HG02973 (cell line): ENCODE results near the gene VCP.
A peak's percentile ranks its signal among the peaks of the same experiment; 100 is the strongest.

Experiments used
- ATAC-seq: cut with Tn5 transposase; IDR thresholded peaks from one replicate; pipeline ENCODE4 v1.9.1; 2021; ENCODE audit warnings: moderate library complexity; ENCODE audit not compliant: unreplicated experiment

The VCP gene

DNA sequence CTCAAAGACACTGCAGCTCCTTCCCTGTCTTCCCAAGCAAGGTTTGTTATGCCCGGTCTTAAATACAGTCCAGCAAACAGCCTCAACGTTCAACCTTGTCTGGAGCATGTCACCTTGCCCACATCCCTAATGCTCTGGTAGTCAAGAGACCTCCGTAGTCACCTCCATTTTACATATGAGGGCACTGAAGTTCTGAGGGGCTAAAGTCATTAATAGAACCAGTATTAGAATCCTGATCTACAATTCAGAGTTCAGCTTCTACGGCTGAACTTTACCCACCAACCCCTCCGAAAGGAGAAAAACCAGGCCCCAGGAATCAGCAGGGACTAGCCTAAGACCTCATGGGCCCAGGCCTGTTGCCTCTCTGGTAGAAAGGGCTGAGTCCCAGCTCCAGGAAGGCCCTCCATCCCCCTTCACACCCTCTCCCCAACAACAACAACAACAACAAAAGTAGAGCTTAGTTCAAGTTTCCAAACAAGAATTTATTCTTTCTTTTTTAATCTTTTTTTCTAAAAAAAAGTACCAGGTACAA is 31.3 kb upstream of the VCP start:
- ATAC-seq: no peak

DNA sequence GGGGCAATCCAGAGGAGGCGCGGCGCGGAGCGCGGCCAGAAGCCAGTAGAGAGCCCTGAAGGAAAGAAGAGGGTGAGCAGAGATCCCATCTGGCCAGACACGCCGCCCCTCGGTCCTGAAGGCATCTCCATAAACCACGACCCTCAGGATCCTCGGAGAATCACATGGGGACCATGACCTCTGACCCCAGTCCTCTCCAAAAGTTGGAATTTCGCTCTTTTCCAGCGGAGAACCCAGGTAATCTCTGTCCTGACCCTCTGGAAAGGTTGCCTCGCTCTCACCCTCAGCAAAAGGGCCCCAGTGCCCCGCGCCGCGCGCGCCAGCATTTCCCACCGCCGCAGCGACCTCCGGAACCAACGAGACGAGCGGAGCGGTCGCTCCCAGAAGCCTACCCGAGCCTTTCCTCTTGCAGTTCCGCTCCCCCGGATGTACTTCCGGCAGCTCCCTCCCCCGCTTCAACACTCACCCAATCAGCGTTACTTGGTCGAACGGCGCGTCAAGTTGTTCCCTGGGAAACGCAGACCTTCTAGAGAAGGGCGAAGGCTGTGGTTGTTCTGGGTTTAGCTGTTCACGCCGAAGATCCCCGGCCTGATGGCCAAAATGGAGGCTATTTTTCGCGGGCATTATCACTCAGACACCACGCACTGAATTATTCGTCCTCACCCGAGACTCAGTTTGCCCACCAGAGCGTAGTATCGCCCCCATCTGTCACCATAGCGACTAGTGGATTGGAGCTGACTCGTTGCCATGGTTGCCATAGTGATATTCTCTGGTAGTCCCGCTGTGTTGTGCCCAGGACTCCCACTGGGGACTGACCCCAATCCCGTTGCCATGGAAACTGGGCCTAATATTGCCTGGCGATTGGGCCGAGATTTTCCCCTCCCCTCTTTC is 30.6 kb upstream of the VCP start, which contains the start of gene STOML2:
TSS of gene STOML2 (minus strand) at position 363 of the 891 bp plus-strand sequence. CDS start at position 326, 37 bp downstream.
- peak; percentile 83 for ATAC-seq

DNA sequence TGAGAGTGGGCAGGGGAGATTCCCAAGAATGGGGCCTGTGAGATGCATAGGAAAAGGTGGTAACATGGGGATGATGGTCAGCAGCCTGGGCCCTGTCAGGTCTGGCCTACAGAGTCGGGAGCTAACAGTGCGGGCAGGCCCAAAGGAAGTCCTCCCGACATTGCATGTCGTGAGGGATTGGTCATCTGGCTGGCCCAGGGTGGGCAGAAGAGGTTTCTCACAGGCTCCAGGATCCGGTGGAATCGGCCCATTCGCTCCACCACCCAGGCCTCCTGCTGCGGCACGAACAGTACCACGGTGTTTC is 30.0 kb upstream of the VCP start:
- no peak for ATAC-seq

DNA sequence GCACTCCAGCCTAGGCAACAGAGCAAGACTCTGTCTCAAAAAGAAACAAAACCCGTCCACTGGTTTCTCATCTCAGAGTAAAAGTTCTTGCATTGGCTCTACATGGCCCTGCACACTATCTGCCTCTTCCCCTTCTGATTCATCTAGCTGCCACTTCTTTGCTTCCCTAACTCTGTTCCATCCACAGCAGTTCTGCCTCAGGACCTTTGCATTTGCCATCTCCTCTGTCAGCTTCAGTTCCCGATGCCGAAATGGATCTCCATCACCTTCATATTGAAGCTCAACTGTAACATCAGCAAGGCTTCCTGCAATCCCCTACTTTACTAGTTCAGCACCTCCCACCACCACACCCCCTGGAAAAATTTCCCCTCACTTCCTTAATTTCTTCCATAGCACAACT is 25.1 kb upstream of the VCP start:
- ATAC-seq: no peak

DNA sequence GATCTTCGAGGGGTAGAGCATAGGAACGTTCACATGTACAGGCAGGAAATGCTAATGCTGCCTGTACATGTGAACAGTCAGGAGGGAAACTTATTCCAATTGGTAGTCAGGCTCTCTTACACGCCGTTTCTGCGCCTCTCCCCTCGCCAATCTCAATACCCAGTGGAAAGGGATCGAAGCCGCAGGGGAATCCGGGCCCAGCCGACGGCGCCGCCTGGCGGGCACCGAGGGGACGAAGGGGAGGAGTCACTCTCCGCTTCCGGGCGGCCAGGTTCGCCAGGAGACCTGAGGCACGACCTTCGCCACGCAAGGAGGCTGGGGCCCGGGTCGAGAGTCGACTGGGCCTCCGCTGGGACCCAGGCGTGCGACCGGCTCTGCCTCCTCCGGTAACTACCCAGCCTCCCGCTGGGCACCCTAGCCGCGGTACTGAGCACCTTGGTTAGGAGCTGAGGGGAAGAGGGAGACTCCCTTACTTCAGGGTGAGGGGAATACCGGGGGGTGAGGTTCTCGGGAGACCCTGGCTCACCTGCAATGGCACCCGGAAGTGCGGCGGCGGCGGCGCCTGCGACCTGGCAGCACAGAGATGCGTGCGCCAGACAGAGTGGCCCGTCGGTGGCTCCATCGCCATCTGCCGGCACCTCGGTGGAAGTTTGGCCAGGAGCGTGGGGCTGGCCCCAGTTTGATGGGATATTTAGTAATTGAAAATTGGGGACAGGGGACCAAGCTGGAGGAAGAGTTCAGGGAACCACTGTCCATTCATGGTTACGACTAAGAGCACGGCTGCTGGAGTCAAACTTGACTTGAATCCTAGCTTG is 23.8 kb upstream of the VCP start, which contains the start of gene PIGO:
TSS of gene PIGO (minus strand) at position 557 of the 815 bp plus-strand sequence. CDS start 1,026 bp downstream, outside the sequence.
- peak; percentile 78 for ATAC-seq

DNA sequence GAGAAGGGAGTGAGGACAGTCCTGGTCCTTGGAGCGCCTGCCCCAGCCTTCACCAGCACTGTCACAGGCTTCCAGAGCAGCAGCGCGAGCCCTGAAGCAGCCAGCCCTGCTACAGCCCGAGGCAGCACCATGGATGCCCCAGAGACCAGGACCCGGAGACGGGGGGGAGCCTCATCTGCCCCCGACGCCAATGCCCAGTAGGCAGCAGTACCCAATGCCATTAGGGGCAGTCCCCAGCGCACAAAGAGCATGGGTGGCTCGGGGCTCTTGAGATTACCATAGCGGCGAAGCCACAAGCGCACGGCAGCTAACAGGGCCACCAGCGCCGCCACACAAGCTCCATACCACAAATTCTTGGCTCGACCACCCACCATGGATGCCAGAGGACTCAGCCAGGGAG is 19.1 kb upstream of the VCP start:
- no peak for ATAC-seq

DNA sequence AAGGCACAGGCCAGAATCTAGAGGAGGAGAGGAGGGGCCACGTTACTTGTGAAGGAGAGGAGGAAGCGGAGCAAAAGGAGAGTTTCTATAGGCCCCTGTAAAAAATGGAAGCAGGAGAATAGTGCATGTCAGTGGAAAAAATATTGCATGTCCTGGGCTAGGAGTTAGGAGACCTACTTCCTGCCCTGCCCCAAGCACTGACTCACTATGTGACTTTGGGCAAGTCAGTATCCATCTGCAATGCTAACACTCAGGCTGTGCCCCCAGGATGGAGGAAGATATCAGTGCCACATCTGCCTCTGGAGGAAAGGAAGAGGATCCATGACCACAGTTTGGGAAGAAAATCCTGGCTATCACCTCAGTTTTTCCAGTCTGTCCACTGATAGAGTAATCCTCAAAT is 17.0 kb upstream of the VCP start:
- no peak for ATAC-seq

DNA sequence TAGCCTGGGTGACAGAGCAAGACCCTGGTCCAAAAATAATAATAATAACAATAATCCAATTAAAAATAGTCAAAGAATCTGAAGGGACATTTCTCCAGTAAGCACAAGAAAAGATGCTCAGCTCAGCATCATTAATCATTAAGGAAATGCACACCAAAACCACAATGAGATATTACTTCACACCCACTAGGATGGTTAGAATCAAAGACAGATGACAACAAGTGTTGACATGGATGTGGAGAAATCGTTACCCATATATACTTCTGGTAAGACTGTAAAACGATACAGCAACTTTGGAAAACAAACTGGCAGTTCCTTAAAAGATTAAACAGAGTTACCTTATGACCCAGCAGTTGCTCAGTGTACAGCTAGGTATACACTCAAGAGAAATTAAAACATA is 12.7 kb upstream of the VCP start:
- ATAC-seq: no peak

DNA sequence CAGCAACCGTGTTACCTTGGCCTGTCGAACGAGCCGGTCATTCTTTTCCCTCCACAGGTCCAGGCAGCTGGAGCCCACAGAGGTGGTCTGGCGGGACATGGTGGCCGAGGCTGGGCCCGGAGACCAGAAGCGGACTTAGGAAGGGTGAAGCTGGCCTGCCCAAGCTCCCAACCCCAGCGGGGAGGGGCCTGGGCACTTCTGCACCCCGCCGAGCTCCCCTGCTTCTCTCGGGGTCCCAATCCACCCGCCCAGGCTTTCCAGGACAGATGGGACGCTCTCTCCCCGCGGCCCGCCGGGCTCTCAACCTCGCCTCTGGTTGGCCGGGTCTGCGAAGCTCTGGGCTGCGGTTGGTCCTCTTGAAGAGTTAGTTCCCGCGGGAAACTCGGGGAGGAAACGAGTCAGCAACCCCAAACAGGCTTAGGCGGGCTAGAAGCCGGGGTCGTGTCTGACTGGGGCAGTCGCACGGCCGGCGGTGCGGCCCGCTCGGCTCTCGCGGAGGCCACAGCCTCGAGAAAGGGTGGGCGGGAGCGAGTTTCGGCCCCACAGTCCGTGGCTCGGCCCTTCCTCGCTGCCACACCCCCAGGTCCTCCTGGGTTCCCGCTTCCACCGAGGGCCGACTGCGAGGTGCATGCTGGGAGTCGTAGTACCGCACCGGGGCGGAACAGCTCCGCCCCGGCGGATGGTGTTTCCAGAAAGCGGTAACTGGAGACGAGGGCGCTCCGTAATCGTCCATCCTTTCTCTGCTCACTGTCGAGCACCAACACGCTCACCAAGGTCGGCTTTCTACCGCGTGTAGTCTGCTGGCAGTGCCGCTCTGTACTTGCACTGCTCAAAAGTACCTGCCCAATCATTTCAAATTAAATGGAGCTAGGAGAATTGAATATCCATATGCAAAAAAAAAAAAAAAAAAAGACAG is 7.3 kb upstream of the VCP start, which contains the start of gene FANCG:
TSS of gene FANCG (minus strand) at position 517 of the 916 bp plus-strand sequence. CDS start at position 99, 418 bp downstream.
- ATAC-seq: peak; percentile 85

DNA sequence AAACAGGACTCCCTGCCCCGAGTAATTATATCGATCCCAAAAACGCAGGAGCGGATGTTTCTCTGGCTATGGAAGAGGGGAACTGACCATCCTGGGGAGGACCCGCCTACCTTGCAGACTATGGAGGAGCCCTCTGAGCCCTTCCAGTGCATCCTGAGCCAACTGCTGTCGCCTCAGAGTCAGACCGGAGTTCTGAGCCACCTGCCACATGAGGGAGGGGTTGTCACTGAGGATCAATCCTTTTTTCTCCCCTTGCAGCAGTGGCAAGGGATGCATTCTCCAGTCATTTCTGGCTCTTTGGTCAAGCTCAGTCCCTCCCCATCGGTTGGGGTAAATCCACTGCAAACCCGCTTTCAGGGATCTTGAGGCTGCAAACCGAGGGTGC is 6.6 kb upstream of the VCP start:
- ATAC-seq: peak; percentile 1

DNA sequence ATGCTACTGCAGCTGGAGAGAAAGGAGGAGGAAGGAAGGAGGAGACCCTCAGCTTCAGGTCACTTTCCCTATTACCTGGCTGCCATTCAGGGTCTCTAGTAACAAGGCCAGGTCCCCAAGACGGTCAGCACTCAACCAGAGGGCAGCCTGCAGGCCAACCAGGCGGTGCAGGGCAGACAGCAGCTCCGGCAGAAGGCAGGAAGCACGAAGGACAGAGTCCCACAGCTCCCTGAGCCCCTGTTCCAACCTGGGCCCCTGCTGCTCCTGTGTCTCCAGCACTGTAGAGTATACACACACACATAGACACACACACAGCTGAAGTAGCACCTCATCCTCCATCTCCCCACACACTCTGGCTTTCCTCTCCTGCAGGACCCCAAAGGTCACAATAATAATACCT is 5.6 kb upstream of the VCP start:
- ATAC-seq: no peak

DNA sequence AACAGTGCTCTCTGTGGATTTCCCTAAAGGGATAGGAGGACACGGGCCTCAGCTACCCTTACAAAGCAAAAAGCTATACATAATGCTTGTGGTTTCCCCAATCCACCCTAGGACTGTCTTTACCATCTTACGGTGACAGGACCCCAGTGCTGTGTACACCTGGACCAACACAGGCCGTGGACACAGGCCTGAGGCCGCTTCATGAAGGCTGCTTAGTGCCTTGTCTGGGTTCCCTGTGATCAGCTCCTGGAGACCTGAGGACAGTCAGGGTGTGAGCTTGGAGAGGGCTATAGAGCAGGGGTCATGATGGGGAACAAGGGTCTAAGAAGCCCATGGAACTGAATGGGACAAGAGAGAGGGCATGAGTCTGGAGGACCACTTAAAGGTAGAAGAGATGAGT is 4.4 kb upstream of the VCP start:
- no peak for ATAC-seq

DNA sequence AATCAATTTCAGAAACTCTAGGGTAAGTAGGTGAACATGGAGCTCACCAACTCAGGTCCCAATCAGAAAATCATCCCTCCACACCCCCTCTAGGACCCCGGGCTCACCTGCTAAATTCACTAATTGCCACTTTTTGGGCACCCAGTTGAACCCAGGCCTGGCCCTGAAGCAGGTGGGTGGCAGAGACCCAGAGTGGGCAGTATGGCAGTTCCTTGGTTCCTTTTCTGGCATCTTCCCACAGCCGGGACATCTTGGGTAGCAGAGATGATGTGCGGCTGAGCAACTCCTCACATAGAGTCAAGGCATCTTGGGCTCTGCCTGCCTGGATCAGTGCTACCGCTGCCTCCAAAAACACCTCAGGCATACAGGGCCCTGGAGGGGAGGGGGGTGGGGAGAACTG is 2.9 kb upstream of the VCP start:
- ATAC-seq: no peak

DNA sequence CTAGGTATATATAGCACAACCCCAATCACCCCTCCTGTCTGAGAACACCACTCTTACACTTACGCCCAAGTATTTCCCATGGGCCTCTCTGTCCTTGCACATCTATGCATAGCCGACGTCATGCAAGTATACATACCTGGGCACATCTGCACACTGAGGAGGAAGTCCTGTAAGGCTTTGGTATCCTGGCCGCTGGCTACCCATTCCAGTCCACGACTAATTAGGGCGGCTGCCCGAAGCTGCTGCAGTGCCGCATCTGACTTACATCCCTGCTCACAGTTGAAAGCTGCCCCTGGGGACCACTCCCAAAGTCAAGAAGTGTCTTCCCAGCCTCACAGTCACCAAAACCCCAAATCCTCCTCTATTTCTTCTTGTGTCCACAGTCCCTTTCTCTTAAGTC is 2.4 kb upstream of the VCP start:
- no peak for ATAC-seq

DNA sequence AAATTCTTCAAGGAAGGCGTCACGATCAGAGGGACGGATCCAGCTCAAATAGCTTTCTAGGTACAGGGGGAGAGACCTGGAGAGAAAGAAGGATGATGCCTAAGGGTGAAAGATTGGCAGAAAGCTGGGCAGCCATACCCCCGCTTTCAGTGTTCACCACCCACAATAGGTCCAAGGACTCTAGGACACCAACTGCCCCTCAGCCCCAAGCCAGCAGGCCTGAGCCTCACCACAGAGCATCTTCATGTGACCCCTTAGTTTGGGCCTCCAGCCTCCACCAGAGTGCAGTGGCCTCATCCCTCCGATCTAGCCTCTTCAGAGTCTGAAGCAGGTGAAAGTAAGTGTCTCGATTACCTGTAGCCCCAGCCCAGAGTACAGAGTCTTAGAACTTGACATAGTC is 1.7 kb upstream of the VCP start:
- no peak for ATAC-seq

DNA sequence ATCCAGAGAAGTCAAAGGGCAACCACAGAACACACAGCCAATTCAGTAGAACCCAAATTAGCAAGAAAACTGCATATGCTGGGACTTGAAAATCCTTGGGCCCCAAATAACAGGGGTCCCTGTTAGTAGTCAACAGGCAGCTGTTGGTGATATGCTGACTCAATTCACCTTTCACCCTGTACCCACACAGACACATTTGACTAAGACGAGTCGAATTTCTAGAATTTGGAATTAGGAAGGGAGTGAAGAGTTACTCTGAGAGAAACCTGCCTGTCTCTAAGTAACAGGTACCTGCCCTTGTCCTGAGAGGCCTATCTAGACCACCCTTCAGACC is 821 bp upstream of the VCP start:
- ATAC-seq: no peak

DNA sequence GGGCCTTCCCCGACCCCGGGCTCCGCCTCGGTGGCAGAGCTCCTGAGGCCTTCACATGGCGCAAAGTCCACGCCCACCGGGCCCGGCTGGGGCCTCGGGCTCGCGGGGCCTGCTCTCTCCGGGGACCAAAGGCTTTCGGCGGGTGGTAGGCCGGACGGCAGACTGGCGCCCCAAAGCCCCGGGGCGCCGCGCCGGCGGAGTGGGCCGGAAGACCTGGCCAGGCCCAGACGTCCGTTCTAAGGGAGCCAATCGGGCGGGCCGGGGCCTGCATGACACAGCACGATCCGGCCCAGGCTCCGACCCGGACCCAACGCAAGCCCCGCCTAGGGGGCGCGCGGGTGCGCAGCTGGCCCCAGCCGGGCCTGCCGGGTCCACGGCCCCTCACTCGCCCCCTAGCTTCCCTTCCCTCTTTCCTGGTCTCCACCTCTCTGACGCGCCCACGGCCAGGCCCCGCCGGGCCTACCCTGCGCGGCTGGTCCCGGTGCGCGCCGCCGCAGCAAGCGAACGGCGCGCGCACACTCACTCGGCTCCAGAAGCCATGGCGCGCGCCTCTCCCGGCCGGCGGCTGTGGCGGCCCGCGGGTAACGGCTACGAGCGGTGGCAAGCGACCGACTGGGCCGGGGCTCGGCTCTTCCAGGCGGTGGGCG is 488 bp downstream of the VCP start:
- peak; percentile 48 for ATAC-seq

DNA sequence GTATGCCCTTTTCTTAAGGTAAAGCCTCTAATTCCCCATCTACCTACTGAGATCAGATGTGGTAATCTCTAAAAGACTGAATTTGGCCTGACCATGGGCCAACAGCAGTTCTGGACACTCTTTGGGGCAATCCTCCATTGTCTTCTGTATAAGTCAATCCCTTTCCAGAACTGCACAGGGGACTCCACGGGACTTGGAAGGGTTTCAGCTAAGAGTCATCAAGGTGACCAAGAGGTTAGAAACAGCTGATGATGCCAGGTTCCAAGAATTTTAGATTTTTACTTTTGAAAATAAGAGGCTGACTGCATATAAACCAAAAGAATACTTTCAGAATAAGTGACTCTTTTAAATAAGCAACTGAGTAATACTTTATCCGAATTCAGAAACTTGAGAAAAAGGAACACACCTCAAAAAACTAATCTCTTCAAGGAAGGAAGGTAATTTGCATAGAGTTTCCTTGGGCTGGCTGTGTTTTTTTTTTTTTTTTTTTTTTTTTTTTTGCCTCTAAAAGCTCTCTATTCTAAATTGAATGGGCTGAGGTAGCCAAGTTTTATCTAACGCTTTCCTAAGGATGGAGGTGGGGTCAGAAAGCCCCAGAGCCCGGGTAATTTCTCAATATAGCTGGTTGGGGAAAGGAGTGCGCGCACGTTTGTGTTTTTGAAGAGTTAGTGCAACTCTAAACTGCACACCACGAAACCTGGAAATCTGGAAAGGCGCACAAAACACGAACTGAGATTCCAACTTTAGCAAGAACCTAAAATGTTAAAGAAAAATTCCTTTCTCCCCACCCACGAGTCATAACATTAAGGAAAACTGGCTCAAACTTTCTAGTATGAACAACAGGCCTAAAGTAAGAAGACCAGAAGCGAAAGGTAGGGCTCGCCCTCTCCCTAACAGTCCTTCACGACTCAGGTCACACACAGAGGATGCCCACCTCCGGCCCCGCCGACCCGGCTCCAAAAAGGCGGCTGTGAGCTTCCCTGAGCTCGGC is 1.3 kb downstream of the VCP start:
- no peak for ATAC-seq

DNA sequence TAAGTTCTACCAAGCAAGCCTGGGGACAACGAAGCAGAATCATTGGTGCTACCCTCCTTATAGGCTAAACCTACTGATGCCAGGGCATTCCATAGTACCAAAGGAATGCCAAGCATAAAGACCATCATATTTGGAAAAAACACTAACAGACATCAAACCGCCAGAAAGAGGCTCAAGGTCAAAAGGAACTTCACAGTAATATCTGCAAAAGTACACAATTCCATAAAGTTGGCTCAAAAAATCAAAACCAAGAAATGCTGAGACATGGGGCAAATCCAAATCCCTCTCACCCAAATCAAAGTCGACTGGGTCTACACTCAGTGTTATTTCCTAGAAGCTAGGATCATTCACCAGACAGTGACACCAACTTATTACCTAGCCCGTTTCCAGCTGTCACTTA is 3.4 kb downstream of the VCP start:
- no peak for ATAC-seq
